IMR-90 (cell line): ENCODE measurements around the gene SCFD2. TPM values are rescaled to one million over a fixed set of nuclear protein-coding genes. Genes with fewer than 3 reads are reported as not detected.

Experiments used
- ATAC-seq: fragments of 200-7000 bp; cut with Tn5 transposase; 2 replicates; pipeline ENCODE4 v1.9.1; 2020; ENCODE audit warnings: low read depth, mild to moderate bottlenecking, moderate library complexity
- BruUV-seq: library from RNA; stranded (reverse); fragments of 400-500 nt; replicated peaks from 2 replicates; lab custom pipeline; 2021; lab: Mats Ljungman, UMichigan
- CTCF ChIA-PET: fragments of 300-600 bp; formaldehyde crosslinking; extraction: SDS; loops from one replicate; lab custom pipeline; 2021; ENCODE audit warnings: antibody characterized with exemption; lab: Yijun Ruan, JAX
- POLR2A ChIA-PET: fragments of 300-600 bp; sonication (Branson Sonifier 250); formaldehyde crosslinking; loops from one replicate; lab custom pipeline; 2022; ENCODE audit warnings: antibody characterized with exemption; ENCODE audit not compliant: unreplicated experiment; lab: Charles Lee
- DNase-seq: peaks from one replicate; pipeline ENCODE4 v3.0.0; 2013
- H2AFZ ChIP-seq: replicated peaks from 2 replicates; pipeline ENCODE3; 2013; ENCODE audit warnings: low read length, mild to moderate bottlenecking; ENCODE audit not compliant: poor library complexity
- H2AK5ac ChIP-seq: 2 replicates; pipeline ENCODE4 v1.6.1; 2013; ENCODE audit warnings: low read depth, low read length, inconsistent platforms
- H2AK9ac ChIP-seq: replicated peaks from 2 replicates; pipeline ENCODE3; 2013; ENCODE audit warnings: mild to moderate bottlenecking, low read depth, low read length, moderate library complexity; ENCODE audit not compliant: poor library complexity
- H2BK120ac ChIP-seq: 2 replicates; pipeline ENCODE4 v1.6.1; 2013; ENCODE audit warnings: low read depth, low read length, inconsistent platforms
- H2BK15ac ChIP-seq: 3 replicates; pipeline ENCODE4 v1.6.1; 2013; ENCODE audit warnings: low read depth, low read length, inconsistent platforms
- H2BK20ac ChIP-seq: 2 replicates; pipeline ENCODE4 v1.6.1; 2013; ENCODE audit warnings: low read depth, mild to moderate bottlenecking, inconsistent platforms, low read length, moderate library complexity
- H2BK5ac ChIP-seq: 2 replicates; pipeline ENCODE4 v1.6.1; 2013; ENCODE audit warnings: mild to moderate bottlenecking, low read depth, low read length, inconsistent platforms; ENCODE audit not compliant: poor library complexity, severe bottlenecking
- H3K14ac ChIP-seq: replicated peaks from 2 replicates; pipeline ENCODE4 v1.6.1; 2013; ENCODE audit warnings: low read depth, low read length, inconsistent platforms
- H3K18ac ChIP-seq: 2 replicates; pipeline ENCODE4 v1.6.1; 2013; ENCODE audit warnings: low read depth, low read length, control low read depth
- H3K23ac ChIP-seq: 2 replicates; pipeline ENCODE4 v1.6.1; 2013; ENCODE audit warnings: low read depth, low read length, inconsistent platforms
- H3K27ac ChIP-seq: 2 replicates; pipeline ENCODE4 v1.5.1; 2013; ENCODE audit warnings: mild to moderate bottlenecking, control low read depth, low read length; ENCODE audit not compliant: insufficient read depth
- H3K27me3 ChIP-seq: 2 replicates; pipeline ENCODE4 v1.6.1; 2013; ENCODE audit warnings: low read length; ENCODE audit not compliant: control insufficient read depth, insufficient read depth
- H3K36me3 ChIP-seq: 2 replicates; pipeline ENCODE4 v1.6.1; 2013; ENCODE audit warnings: low read length, mixed read lengths; ENCODE audit not compliant: control insufficient read depth, insufficient read depth
- H3K4ac ChIP-seq: 2 replicates; pipeline ENCODE4 v1.6.1; 2013; ENCODE audit warnings: low read depth, low read length, inconsistent platforms
- H3K4me1 ChIP-seq: 2 replicates; pipeline ENCODE4 v1.6.1; 2013; ENCODE audit warnings: low read length, mixed read lengths; ENCODE audit not compliant: control insufficient read depth, insufficient read depth
- H3K4me2 ChIP-seq: 2 replicates; pipeline ENCODE4 v1.6.1; 2013; ENCODE audit warnings: low read depth, mild to moderate bottlenecking, control low read depth, low read length, moderate library complexity
- H3K4me3 ChIP-seq: 2 replicates; pipeline ENCODE4 v1.5.1; 2013; ENCODE audit warnings: low read depth, mild to moderate bottlenecking, control low read depth, low read length, moderate library complexity; ENCODE audit not compliant: insufficient read depth
- H3K56ac ChIP-seq: 2 replicates; pipeline ENCODE4 v1.6.1; 2013; ENCODE audit warnings: low read length, inconsistent platforms; ENCODE audit not compliant: insufficient read depth; ENCODE audit errors: extremely low read depth
- H3K79me1 ChIP-seq, 2 experiments: 2 replicates each; pipeline ENCODE4 v1.6.1; 2013; ENCODE audit warnings: low read length in 2 of 2, inconsistent platforms in 1 of 2, low read depth in 1 of 2
- H3K9ac ChIP-seq: 2 replicates; pipeline ENCODE4 v1.6.1; 2013; ENCODE audit warnings: low read depth, low read length, control low read depth
- H3K9me1 ChIP-seq: 2 replicates; pipeline ENCODE4 v1.6.1; 2013; ENCODE audit warnings: low read length, inconsistent platforms; ENCODE audit not compliant: insufficient read depth
- H3K9me3 ChIP-seq: 2 replicates; pipeline ENCODE4 v1.6.1; 2013; ENCODE audit warnings: low read length; ENCODE audit not compliant: control insufficient read depth, insufficient read depth
- H4K20me1 ChIP-seq: 2 replicates; pipeline ENCODE4 v1.6.1; 2013; ENCODE audit warnings: low read length, inconsistent platforms; ENCODE audit not compliant: insufficient read depth
- H4K5ac ChIP-seq: 2 replicates; pipeline ENCODE4 v1.6.1; 2013; ENCODE audit warnings: mild to moderate bottlenecking, low read depth, low read length, control low read depth
- H4K8ac ChIP-seq, 2 experiments: 2 replicates each; pipeline ENCODE4 v1.6.1; 2013; ENCODE audit warnings: low read depth in 2 of 2, low read length in 2 of 2, control low read depth in 1 of 2, inconsistent platforms in 1 of 2
- H4K91ac ChIP-seq: 2 replicates; pipeline ENCODE4 v1.6.1; 2013; ENCODE audit warnings: low read depth, low read length, inconsistent platforms; ENCODE audit not compliant: insufficient read depth
- FOS ChIP-seq: fragments of 150-350 bp; IDR thresholded peaks from 2 replicates; pipeline ENCODE4 v1.6.1; 2016; ENCODE audit warnings: low read depth, low read length
- RAD21 ChIP-seq: IDR thresholded peaks from 2 replicates; pipeline ENCODE4 v1.6.1; 2012; ENCODE audit warnings: low read length, improper control_type of control experiment
- WGBS, 2 experiments: methylation state at CpG; one replicate each; pipeline versions ENCODE4 v1.1.5 to v1.1.7; 2013; ENCODE audit warnings: missing lambda C conversion rate in 2 of 2; ENCODE audit not compliant: insufficient read length in 1 of 2; ENCODE audit errors: extremely low coverage in 2 of 2; 5-methylcytosine and 5-hydroxymethylcytosine counted together
- dilution Hi-C: fragments of 300-500 bp; cut with HindIII; formaldehyde crosslinking; loops from one replicate; pipeline ENCODE4 v1.14.3; 2018; ENCODE audit warnings: low sequenced_read_pairs; ENCODE audit not compliant: unreplicated experiment
- in situ Hi-C: fragments of 300-500 bp; cut with MboI; formaldehyde crosslinking; loops from 3 replicates; pipeline ENCODE4 v1.14.3; 2019; ENCODE audit warnings: low sequenced_read_pairs, inconsistent platforms, mixed read lengths
- intact Hi-C: fragments of 100-400 bp; cut with micrococcal nuclease; formaldehyde crosslinking; loops from 2 replicates; pipeline ENCODE4 v1.10.0; 2022
- polyA plus RNA-seq, 3 experiments: library from polyadenylated mRNA; depleted of rRNA; stranded (reverse); fragments of >200 nt; gene quantifications; 2 replicates each; pipeline ENCODE4 v1.2.3, GENCODE V29; 2012; ENCODE audit warnings: low replicate concordance in 1 of 3
- total RNA-seq: library from RNA; depleted of rRNA; stranded (reverse); fragments of >200 nt; gene quantifications from 2 replicates; pipeline ENCODE4 v1.2.3, GENCODE V29; 2012

Gene SCFD2
- total and polyA plus RNA-seq, 2 of the 4 experiments (the other 2 are of a cell fraction), result 18.9 to 62.4 TPM

- peak overlapping the region; percentile 63 for H3K4ac ChIP-seq
- POLR2A ChIA-PET, result no interaction called here
Observed at GRCh38 chr4:53014881-53015280, 351.0 kb downstream of the SCFD2 start.

More at GRCh38 chr4:53014881-53015280, 351.0 kb downstream of the SCFD2 start:
- 0 out of 2 replicates have a peak overlapping the region, but pooled peaks have one; percentile 31 for H4K5ac ChIP-seq
- no peak overlapping the region for H3K14ac ChIP-seq
- peak; percentile 40; the same call in 1 of the 2 replicates for ATAC-seq
- dilution Hi-C loops, result no loop called here
- H4K20me1 ChIP-seq, result no peaks in the 10 kb centered on the region
- peak overlapping the region; percentile 66; the same call in 1 of the 2 replicates for H3K18ac ChIP-seq
- H4K91ac ChIP-seq, result peak overlapping the region; percentile 43; the same call in 1 of the 2 replicates
- 0 out of 2 replicates have a peak overlapping the region, but pooled peaks have one; percentile 38 for H3K4me2 ChIP-seq
- intact Hi-C loops, result loop anchor here (1.0 to 5.0 kb wide), 6 partner anchors 182 to 1213 kb away; partner anchors contain the start of gene SCFD2
- DNase-seq, result peak; percentile 66
- 0 out of 2 replicates have a peak overlapping the region, but pooled peaks have one; percentile 13 for H3K23ac ChIP-seq
- H3K9me1 ChIP-seq, result peaks cover 3% of the 10 kb centered on the region; the same call in 1 of the 2 replicates
- H3K56ac ChIP-seq, result no peak overlapping the region
- peak overlapping the region; percentile 58; the same call in 1 of the 2 replicates for H2BK120ac ChIP-seq
- no peak overlapping the region for H2BK15ac ChIP-seq
- H3K27me3 ChIP-seq, result no peaks in the 10 kb centered on the region
- H3K4me3 ChIP-seq, result no peak overlapping the region
- H2BK5ac ChIP-seq, result peak overlapping the region; percentile 67
- no peak for TF ChIP-seq RAD21
- 0 out of 2 replicates have a peak, but pooled peaks have one; percentile 9 for TF ChIP-seq FOS
- no peaks in the 10 kb centered on the region for H3K9me3 ChIP-seq
- H2AK9ac ChIP-seq, result no peak overlapping the region
- no peaks in the 10 kb centered on the region for H3K36me3 ChIP-seq
- BruUV-seq, result no TSS peak
- peak overlapping the region; percentile 23; the same call in 1 of the 2 replicates for H2AK5ac ChIP-seq
- CTCF ChIA-PET, result interaction anchor here (0.6 to 1.7 kb wide), 4 partner anchors 332 to 1129 kb away, joined by 3 to 5 read pairs (median 4); no protein-coding TSS in a partner anchor
- no peak overlapping the region for H2AFZ ChIP-seq
- H3K9ac ChIP-seq, result no peak overlapping the region
- WGBS, 2 experiments, result no CpG with 5 or more reads among the region's 2 CpGs
- H3K4me1 ChIP-seq, result peaks cover 22% of the 10 kb centered on the region
- in situ Hi-C loops, result loop anchor here (5.0 to 25.0 kb wide), 3 partner anchors 890 to 1212 kb away; partner anchors contain the start of genes CHIC2 and PDGFRA
- no peak overlapping the region; the same call in 1 of the 2 replicates for H2BK20ac ChIP-seq
- peak overlapping the region; percentile 28; the same call in 1 of the 2 replicates for H3K27ac ChIP-seq
- peak overlapping the region in 1 of 2 experiments; percentile 18; a peak in 1 of 4 replicates for H4K8ac ChIP-seq
- H3K79me1 ChIP-seq, result peaks cover 3 to 15% of the 10 kb centered on the region in 2 experiments; a peak in 2 of 4 replicates
